Type B pancreatic cell (in vitro differentiated cells): ENCODE data around the gene UBA5. TPM values are rescaled to one million over a fixed set of nuclear protein-coding genes. Genes with fewer than 3 reads are reported as not detected.

Experiments
- DNase-seq: peaks from one replicate; pipeline ENCODE4 v3.0.0; 2021; ENCODE audit warnings: mixed read lengths; ENCODE audit not compliant: unreplicated experiment; ENCODE audit errors: extremely low spot score
- H3K27ac Mint-ChIP-seq: 2 replicates; pipeline ENCODE4 v1.8.0; 2021; ENCODE audit warnings: mild to moderate bottlenecking, mixed read lengths
- H3K27me3 Mint-ChIP-seq: 2 replicates; pipeline ENCODE4 v1.8.0; 2021; ENCODE audit warnings: mixed read lengths
- H3K36me3 Mint-ChIP-seq: 2 replicates; pipeline ENCODE4 v1.8.0; 2021; ENCODE audit warnings: mixed read lengths
- H3K4me1 Mint-ChIP-seq: one replicate; pipeline ENCODE4 v1.8.0; 2021; ENCODE audit warnings: mixed read lengths; ENCODE audit not compliant: unreplicated experiment
- H3K4me3 Mint-ChIP-seq: 2 replicates; pipeline ENCODE4 v1.8.0; 2021; ENCODE audit warnings: mild to moderate bottlenecking, mixed read lengths
- H3K9me3 Mint-ChIP-seq: 2 replicates; pipeline ENCODE4 v1.8.0; 2021; ENCODE audit warnings: mixed read lengths
- CTCF ChIP-seq: fragments of 200-600 bp; sonication (generic); conservative IDR thresholded peaks from 2 replicates; pipeline ENCODE4 v1.5.0; 2021; ENCODE audit warnings: antibody characterized with exemption, mild to moderate bottlenecking
- total RNA-seq: library from RNA; stranded (reverse); gene quantifications from 2 replicates; pipeline ENCODE4 v1.2.1, GENCODE V29; 2021; ENCODE audit warnings: low replicate concordance

Gene UBA5
- total RNA-seq, 1 donor from 2014 or later, result 40.6 TPM

DNA sequence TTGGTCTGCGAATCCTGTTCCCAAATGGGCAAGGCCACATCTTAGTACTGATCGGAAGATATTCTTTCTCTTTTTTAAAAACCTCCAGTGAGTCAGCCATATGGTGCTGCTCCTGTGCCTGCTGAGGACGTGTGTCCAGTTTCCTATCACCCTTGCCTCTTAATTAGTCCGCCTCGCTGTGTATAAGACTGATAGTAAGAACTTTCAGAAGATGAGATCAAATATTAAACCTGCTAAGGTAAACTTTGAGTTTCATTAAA, 612 bp downstream of the UBA5 start:
- TF ChIP-seq CTCF, result no peak

DNA sequence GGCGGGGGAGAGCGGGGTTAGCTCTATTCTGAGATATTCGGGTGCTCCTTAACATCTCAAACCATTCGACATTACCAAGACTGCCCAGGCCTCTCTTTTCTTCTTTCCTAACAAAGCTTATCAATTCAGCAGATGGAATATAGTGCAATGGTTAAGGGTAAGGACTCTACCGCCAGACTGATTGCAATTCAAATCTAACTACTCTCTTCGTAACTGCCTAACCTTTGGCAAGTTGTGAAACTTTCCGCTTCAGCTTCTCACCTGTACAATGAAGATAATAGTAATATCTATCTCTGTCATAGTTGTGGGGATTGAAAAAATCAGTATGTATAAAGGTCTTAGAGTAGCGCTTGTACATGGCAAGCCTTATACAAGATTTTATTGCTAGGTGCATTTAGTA, 972 bp downstream of the UBA5 start:
- Mint-ChIP-seq H3K27me3 (no peaks in the 10 kb centered on the region), H3K36me3 (peaks cover 11% of the 10 kb centered on the region), H3K27ac (peak overlapping the region; percentile 94), H3K9me3 (no peaks in the 10 kb centered on the region), H3K4me3 (peak overlapping the region; percentile 97), H3K4me1 (peaks cover 11% of the 10 kb centered on the region)
- DNase-seq, result no peak
- no peak for TF ChIP-seq CTCF

More for the DNA sequence above, 612 bp downstream of the UBA5 start:
- Mint-ChIP-seq H3K27me3 (no peaks in the 10 kb centered on the region), H3K4me1 (peaks cover 11% of the 10 kb centered on the region), H3K36me3 (peaks cover 11% of the 10 kb centered on the region), H3K4me3 (peak overlapping the region; percentile 97), H3K9me3 (no peaks in the 10 kb centered on the region), H3K27ac (peak overlapping the region; percentile 94)
- no peak for DNase-seq

- peak overlapping the region; percentile 53 for H3K4me3 Mint-ChIP-seq
- peaks cover 11% of the 10 kb centered on the region for H3K4me1 Mint-ChIP-seq
- no peaks in the 10 kb centered on the region for H3K9me3 Mint-ChIP-seq
Observed at GRCh38 chr3:132662212-132662611, 2.1 kb downstream of the UBA5 start.

GRCh38 chr3:132665230-132665745, 5.2 kb downstream of the UBA5 start:
- no peaks in the 10 kb centered on the region for H3K9me3 Mint-ChIP-seq
- no peak overlapping the region for H3K4me3 Mint-ChIP-seq
- no peaks in the 10 kb centered on the region for H3K27me3 Mint-ChIP-seq
- TF ChIP-seq CTCF, result no peak
- H3K4me1 Mint-ChIP-seq, result peaks cover 8% of the 10 kb centered on the region
- no peak for DNase-seq
- H3K27ac Mint-ChIP-seq, result no peak overlapping the region
- peaks cover 11% of the 10 kb centered on the region for H3K36me3 Mint-ChIP-seq

More at GRCh38 chr3:132662212-132662611, 2.1 kb downstream of the UBA5 start:
- Mint-ChIP-seq H3K27me3 (no peaks in the 10 kb centered on the region), H3K27ac (no peak overlapping the region), H3K36me3 (peaks cover 11% of the 10 kb centered on the region)
- no peak for TF ChIP-seq CTCF
- no peak for DNase-seq

GRCh38 chr3:132669256-132669777, 9.2 kb downstream of the UBA5 start:
- Mint-ChIP-seq H3K9me3 (no peaks in the 10 kb centered on the region), H3K27ac (no peak overlapping the region), H3K36me3 (peaks cover 12% of the 10 kb centered on the region), H3K4me3 (no peak overlapping the region), H3K27me3 (no peaks in the 10 kb centered on the region), H3K4me1 (no peaks in the 10 kb centered on the region)
- TF ChIP-seq CTCF, result no peak
- no peak for DNase-seq

DNA sequence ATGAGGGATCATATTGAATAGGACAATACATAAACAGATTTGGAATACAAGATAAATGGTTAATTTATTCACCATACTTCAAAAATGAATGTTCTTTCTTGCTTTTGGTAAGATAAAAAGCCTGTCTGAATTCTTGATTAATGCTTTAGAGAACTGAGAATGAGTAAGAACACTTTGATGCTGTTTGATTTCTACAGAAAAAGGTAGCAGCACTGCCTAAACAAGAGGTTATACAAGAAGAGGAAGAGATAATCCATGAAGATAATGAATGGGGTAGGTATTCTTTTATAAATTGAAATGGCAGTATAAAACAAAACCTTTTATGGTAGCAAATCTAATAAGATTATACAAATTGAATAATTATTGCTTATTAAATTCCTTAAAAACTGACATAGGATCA, 15.3 kb downstream of the UBA5 start:
- Mint-ChIP-seq H3K9me3 (no peaks in the 10 kb centered on the region), H3K27me3 (no peaks in the 10 kb centered on the region), H3K27ac (no peak overlapping the region), H3K36me3 (peaks cover 28% of the 10 kb centered on the region), H3K4me1 (no peaks in the 10 kb centered on the region), H3K4me3 (no peak overlapping the region)
- TF ChIP-seq CTCF, result no peak
- DNase-seq, result no peak
